ENCODE measurements around the gene TK1. TPM values are rescaled to one million over a fixed set of nuclear protein-coding genes. Genes with fewer than 3 reads are reported as not detected.

The TK1 gene
- total RNA-seq, 1 experiment from 2014 or later = 133 TPM

DNA sequence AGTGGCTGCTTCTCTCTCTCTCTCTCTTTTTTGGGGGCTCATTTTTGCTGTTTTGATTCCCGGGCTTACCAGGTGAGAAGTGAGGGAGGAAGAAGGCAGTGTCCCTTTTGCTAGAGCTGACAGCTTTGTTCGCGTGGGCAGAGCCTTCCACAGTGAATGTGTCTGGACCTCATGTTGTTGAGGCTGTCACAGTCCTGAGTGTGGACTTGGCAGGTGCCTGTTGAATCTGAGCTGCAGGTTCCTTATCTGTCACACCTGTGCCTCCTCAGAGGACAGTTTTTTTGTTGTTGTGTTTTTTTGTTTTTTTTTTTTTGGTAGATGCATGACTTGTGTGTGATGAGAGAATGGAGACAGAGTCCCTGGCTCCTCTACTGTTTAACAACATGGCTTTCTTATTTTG lies 36.9 kb upstream of the TK1 start:
- no peaks in the 10 kb centered on the region for H3K27me3 ChIP-seq (replicated peaks; ENCODE audit: insufficient read depth, low read depth, low read length, poor library complexity)
- POLR2A ChIA-PET (ENCODE audit: low non-redundant PET) = interaction anchor here (0.6 kb wide), 1 partner anchor 28 kb away, joined by 13 read pairs; no protein-coding TSS in a partner anchor
- no peak overlapping the region for H3K4me3 ChIP-seq (ENCODE audit: low read depth, low read length, poor library complexity, severe bottlenecking)
- no peak overlapping the region for H3K27ac ChIP-seq (ENCODE audit: low read depth, low read length, poor library complexity, severe bottlenecking)
- H3K9me3 ChIP-seq (ENCODE audit: low read depth, low read length, poor library complexity, severe bottlenecking) = no peaks in the 10 kb centered on the region
- CTCF ChIA-PET = no interaction called here
- BruUV-seq (replicated peaks) = no TSS peak
- H3K4me1 ChIP-seq (ENCODE audit: insufficient read depth, low read length, poor library complexity, severe bottlenecking) = peaks cover 6% of the 10 kb centered on the region
- intact Hi-C loops (cut with micrococcal nuclease; ENCODE audit: unreplicated experiment) = no loop called here
- TF ChIP-seq EZH2 (IDR thresholded peaks at IDR 0.05; ENCODE audit: borderline replicate concordance, low read depth, low read length, poor library complexity, severe bottlenecking) (no peak), CTCF (conservative IDR thresholded peaks at IDR 0.05; ENCODE audit: low read depth, low read length) (no peak)
- DNase-seq (ENCODE audit: low spot score) = no peak
- peaks cover 60% of the 10 kb centered on the region for H3K36me3 ChIP-seq (ENCODE audit: insufficient read depth, low read length, poor library complexity, severe bottlenecking)

GRCh38 chr17:78223061-78223460 lies 36.2 kb upstream of the TK1 start:
- ChIA-PET POLR2A (ENCODE audit: low non-redundant PET) (interaction anchor here (0.5 kb wide), 1 partner anchor 24 kb away, joined by 3 read pairs; no protein-coding TSS in a partner anchor), CTCF (no interaction called here)
- intact Hi-C loops (cut with micrococcal nuclease; ENCODE audit: unreplicated experiment) = no loop called here
- Histone ChIP-seq H3K27me3 (replicated peaks; ENCODE audit: insufficient read depth, low read depth, low read length, poor library complexity) (no peaks in the 10 kb centered on the region), H3K4me3 (ENCODE audit: low read depth, low read length, poor library complexity, severe bottlenecking) (no peak overlapping the region), H3K4me1 (ENCODE audit: insufficient read depth, low read length, poor library complexity, severe bottlenecking) (peaks cover 6% of the 10 kb centered on the region), H3K27ac (ENCODE audit: low read depth, low read length, poor library complexity, severe bottlenecking) (no peak overlapping the region), H3K9me3 (ENCODE audit: low read depth, low read length, poor library complexity, severe bottlenecking) (no peaks in the 10 kb centered on the region), H3K36me3 (ENCODE audit: insufficient read depth, low read length, poor library complexity, severe bottlenecking) (peaks cover 62% of the 10 kb centered on the region)
- DNase-seq (ENCODE audit: low spot score) = no peak
- no peak for TF ChIP-seq CTCF (conservative IDR thresholded peaks at IDR 0.05; ENCODE audit: low read depth, low read length)
- no peak for TF ChIP-seq EZH2 (IDR thresholded peaks at IDR 0.05; ENCODE audit: borderline replicate concordance, low read depth, low read length, poor library complexity, severe bottlenecking)
- no TSS peak for BruUV-seq (replicated peaks)

DNA sequence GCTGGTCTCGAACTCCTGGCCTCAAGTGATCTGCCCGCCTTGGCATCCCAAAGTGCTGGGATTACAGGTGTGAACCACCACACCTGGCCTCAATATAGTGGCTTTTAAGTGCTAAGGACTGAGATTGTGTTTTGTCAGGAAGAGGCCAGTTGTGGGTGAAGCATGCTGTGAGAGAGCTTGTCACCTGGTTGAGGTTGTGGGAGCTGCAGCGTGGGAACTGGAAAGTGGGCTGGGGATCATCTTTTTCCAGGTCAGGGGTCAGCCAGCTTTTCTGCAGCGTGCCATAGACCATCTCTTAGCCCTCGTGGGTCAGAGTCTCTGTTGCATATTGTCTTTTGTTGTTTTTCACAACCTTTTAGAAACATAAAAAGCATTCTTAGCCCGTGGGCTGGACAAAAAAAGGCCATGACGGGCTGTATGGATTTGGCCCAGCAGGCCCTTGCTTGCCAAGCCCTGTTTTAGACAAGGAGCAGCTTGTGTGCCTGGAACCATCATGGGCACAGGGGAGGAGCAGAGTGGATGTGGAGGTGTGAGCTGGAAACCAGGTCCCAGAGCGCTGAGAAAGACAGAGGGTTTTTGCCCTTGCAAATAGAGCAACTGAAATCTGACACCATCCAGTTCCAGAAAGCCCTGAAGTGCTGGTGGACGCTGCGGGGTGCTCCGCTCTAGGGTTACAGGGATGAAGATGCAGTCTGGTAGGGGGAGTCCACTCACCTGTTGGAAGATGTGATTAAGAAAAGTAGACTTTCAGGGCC lies 32.7 kb upstream of the TK1 start:
- POLR2A ChIA-PET (ENCODE audit: low non-redundant PET) = no interaction called here
- TF ChIP-seq EZH2 (IDR thresholded peaks at IDR 0.05; ENCODE audit: borderline replicate concordance, low read depth, low read length, poor library complexity, severe bottlenecking) (no peak), CTCF (conservative IDR thresholded peaks at IDR 0.05; ENCODE audit: low read depth, low read length) (no peak)
- H3K9me3 ChIP-seq (ENCODE audit: low read depth, low read length, poor library complexity, severe bottlenecking) = no peaks in the 10 kb centered on the region
- H3K4me3 ChIP-seq (ENCODE audit: low read depth, low read length, poor library complexity, severe bottlenecking) = no peak overlapping the region
- peaks cover 4% of the 10 kb centered on the region for H3K4me1 ChIP-seq (ENCODE audit: insufficient read depth, low read length, poor library complexity, severe bottlenecking)
- no peaks in the 10 kb centered on the region for H3K27me3 ChIP-seq (replicated peaks; ENCODE audit: insufficient read depth, low read depth, low read length, poor library complexity)
- CTCF ChIA-PET = no interaction called here
- DNase-seq (ENCODE audit: low spot score) = no peak
- BruUV-seq (replicated peaks) = no TSS peak
- H3K27ac ChIP-seq (ENCODE audit: low read depth, low read length, poor library complexity, severe bottlenecking) = no peak overlapping the region
- intact Hi-C loops (cut with micrococcal nuclease; ENCODE audit: unreplicated experiment) = no loop called here
- H3K36me3 ChIP-seq (ENCODE audit: insufficient read depth, low read length, poor library complexity, severe bottlenecking) = peaks cover 70% of the 10 kb centered on the region

Measured in A673 (cell line).